Astrocyte of the spinal cord (primary cell): Measurements from ENCODE around the gene KIAA1328.

Experiments
- DNase-seq: peaks from one replicate; pipeline ENCODE4 v3.0.0; 2011; ENCODE audit warnings: low read depth, low spot score
- H3K4me3 ChIP-seq: 2 replicates; pipeline ENCODE4 v1.5.1; 2011; ENCODE audit warnings: low read depth, mild to moderate bottlenecking, low read length, moderate library complexity
- CTCF ChIP-seq: IDR thresholded peaks from 2 replicates; pipeline ENCODE4 v1.5.1; 2012; ENCODE audit warnings: low read depth, mild to moderate bottlenecking, low read length, inconsistent platforms
- in situ Hi-C: cut with HindIII; loops from 2 replicates; pipeline ENCODE4 v1.10.0; 2017; ENCODE audit warnings: low sequenced_read_pairs

The KIAA1328 gene

GRCh38 chr18:37182340-37183135 is 353.6 kb downstream of the KIAA1328 start:
- DNase-seq = no peak
- in situ Hi-C loops = no loop called here
- no peak overlapping the region for H3K4me3 ChIP-seq
- no peak for TF ChIP-seq CTCF

DNA sequence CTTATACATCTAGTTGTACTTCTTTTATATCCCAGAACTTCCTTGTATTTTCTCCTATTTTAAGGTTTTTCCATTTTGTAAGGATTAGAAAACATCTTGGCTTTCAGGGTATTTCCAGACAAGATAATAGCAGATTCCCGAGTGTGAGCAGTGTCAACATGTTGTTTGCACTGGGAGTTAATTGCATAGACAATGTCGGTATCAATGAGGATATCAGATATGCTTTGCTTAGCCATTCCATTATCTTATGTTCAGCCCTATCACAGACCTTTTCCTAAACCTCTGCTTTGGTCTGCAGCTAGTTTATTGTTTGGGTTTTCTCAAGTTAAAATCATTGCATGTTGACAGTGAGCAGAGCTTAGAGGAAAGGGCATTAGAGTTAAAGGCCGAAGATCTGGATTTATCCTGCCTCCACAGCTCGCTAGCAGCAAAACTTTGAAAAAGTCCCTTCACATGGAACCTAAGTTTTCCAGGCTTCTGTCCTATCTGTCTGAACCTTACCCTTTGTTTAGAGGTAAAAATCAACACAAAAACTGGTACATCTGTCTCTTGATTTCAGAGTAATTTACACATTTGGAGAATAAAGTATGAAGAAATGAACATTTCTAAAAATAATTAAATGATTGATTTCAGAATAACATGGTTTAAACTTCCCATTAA is 355.4 kb downstream of the KIAA1328 start:
- no peak for TF ChIP-seq CTCF
- in situ Hi-C loops = no loop called here
- H3K4me3 ChIP-seq = no peak overlapping the region
- DNase-seq = no peak

- no peak for TF ChIP-seq CTCF
- in situ Hi-C loops = no loop called here
- no peak overlapping the region for H3K4me3 ChIP-seq
- DNase-seq = peak; percentile 69
Measured at GRCh38 chr18:37188016-37188791, 359.3 kb downstream of the KIAA1328 start.

GRCh38 chr18:37199741-37200140 is 370.8 kb downstream of the KIAA1328 start:
- H3K4me3 ChIP-seq = no peak overlapping the region
- in situ Hi-C loops = no loop called here
- DNase-seq = peak; percentile 23
- no peak for TF ChIP-seq CTCF

- in situ Hi-C loops = no loop called here
- TF ChIP-seq CTCF = no peak
- no peak overlapping the region for H3K4me3 ChIP-seq
- DNase-seq = no peak
Measured at GRCh38 chr18:37207343-37207742, 378.4 kb downstream of the KIAA1328 start.

GRCh38 chr18:37210781-37211180 is 381.9 kb downstream of the KIAA1328 start:
- no peak for TF ChIP-seq CTCF
- no peak for DNase-seq
- no peak overlapping the region for H3K4me3 ChIP-seq
- in situ Hi-C loops = no loop called here
